Suprapubic skin (tissue), 4 donors: Measurements from ENCODE around the gene MYL7. TPM values are rescaled to one million over a fixed set of nuclear protein-coding genes. Genes with fewer than 3 reads are reported as not detected.

Source experiments
- DNase-seq, 2 donors: peaks; one replicate each; pipeline ENCODE4 v3.0.0-alpha.2; 2019; ENCODE audit warnings: low spot score in 2 of 2
- H3K27ac ChIP-seq: fragments of 200-600 bp; sonication (generic); one replicate; pipeline ENCODE4 v1.5.1; 2019
- H3K27me3 ChIP-seq: fragments of 200-600 bp; sonication (generic); one replicate; pipeline ENCODE4 v1.5.1; 2019
- H3K36me3 ChIP-seq: fragments of 200-600 bp; sonication (generic); one replicate; pipeline ENCODE4 v1.5.1; 2019
- H3K4me1 ChIP-seq: fragments of 200-600 bp; sonication (generic); one replicate; pipeline ENCODE4 v1.5.1; 2019
- H3K4me3 ChIP-seq: fragments of 200-600 bp; sonication (generic); one replicate; pipeline ENCODE4 v1.5.1; 2019; ENCODE audit warnings: mild to moderate bottlenecking
- H3K9me3 ChIP-seq: fragments of 200-600 bp; sonication (generic); one replicate; pipeline ENCODE4 v1.5.1; 2019
- CTCF ChIP-seq, 2 donors: fragments of 200-600 bp in 1 of 2; fragments of 450-650 bp in 1 of 2; sonication (generic) in 1 of 2; IDR thresholded peaks; one replicate each; pipeline ENCODE4 v1.5.1; 2016 to 2019; ENCODE audit warnings: antibody characterized with exemption in 2 of 2, mild to moderate bottlenecking in 1 of 2, moderate library complexity in 1 of 2
- EP300 ChIP-seq: sonication (generic); formaldehyde crosslinking; IDR thresholded peaks from one replicate; pipeline ENCODE4 v1.6.1; 2017; ENCODE audit warnings: antibody characterized with exemption
- POLR2A ChIP-seq, 2 donors: fragments of 450-650 bp; IDR thresholded peaks; one replicate each; pipeline ENCODE4 v1.6.1; 2017; ENCODE audit warnings: antibody characterized with exemption in 2 of 2, mild to moderate bottlenecking in 2 of 2, moderate library complexity in 2 of 2
- POLR2AphosphoS5 ChIP-seq, 3 donors: sonication (generic); formaldehyde crosslinking; IDR thresholded peaks; one replicate each; pipeline ENCODE4 v1.6.1; 2017; ENCODE audit warnings: antibody characterized with exemption in 3 of 3
- WGBS: methylation state at CpG from one replicate; pipeline ENCODE4 v1.1.5; 2018; 5-methylcytosine and 5-hydroxymethylcytosine counted together
- total RNA-seq, 4 donors: library from RNA; depleted of rRNA; stranded (reverse); fragments of >200 nt; gene quantifications; one replicate each; pipeline ENCODE4 v1.1.0, GENCODE V29; 2016

MYL7 gene
- total RNA-seq, 4 donors from 2014 or later: not detected

GRCh38 chr7:44109991-44110390, 31.1 kb downstream of the MYL7 start:
- H3K27ac ChIP-seq: no peak overlapping the region
- H3K9me3 ChIP-seq: no peaks in the 10 kb centered on the region
- no peak overlapping the region for H3K4me3 ChIP-seq
- peaks cover 18% of the 10 kb centered on the region for H3K4me1 ChIP-seq
- no peak for DNase-seq
- TF ChIP-seq POLR2AphosphoS5 (IDR thresholded peaks at IDR 0.05): no peak
- no peak for TF ChIP-seq EP300
- TF ChIP-seq CTCF (IDR thresholded peaks at IDR 0.05): no peak
- TF ChIP-seq POLR2A (IDR thresholded peaks at IDR 0.05): no peak
- peaks cover 68% of the 10 kb centered on the region for H3K36me3 ChIP-seq
- WGBS: no CpG with 5 or more reads among the region's 18 CpGs
- no peaks in the 10 kb centered on the region for H3K27me3 ChIP-seq

- Histone ChIP-seq H3K27ac (no peak overlapping the region), H3K4me1 (peaks cover 27% of the 10 kb centered on the region), H3K4me3 (no peak overlapping the region), H3K27me3 (peaks cover 6% of the 10 kb centered on the region), H3K9me3 (no peaks in the 10 kb centered on the region), H3K36me3 (peaks cover 58% of the 10 kb centered on the region)
- no peak for DNase-seq
- 95% methylated on average over 11 of the region's 21 CpGs for WGBS
- TF ChIP-seq EP300 (no peak), POLR2A (IDR thresholded peaks at IDR 0.05) (no peak), CTCF (IDR thresholded peaks at IDR 0.05) (no peak), POLR2AphosphoS5 (IDR thresholded peaks at IDR 0.05) (no peak)
Observed at GRCh38 chr7:44108768-44109750, 32.1 kb downstream of the MYL7 start.

GRCh38 chr7:44107961-44108767, 33.0 kb downstream of the MYL7 start:
- H3K4me1 ChIP-seq: peaks cover 36% of the 10 kb centered on the region
- no peaks in the 10 kb centered on the region for H3K9me3 ChIP-seq
- peaks cover 6% of the 10 kb centered on the region for H3K27me3 ChIP-seq
- H3K4me3 ChIP-seq: no peak overlapping the region
- H3K27ac ChIP-seq: peak overlapping the region; percentile 31
- 89% methylated on average over 14 of the region's 21 CpGs for WGBS
- H3K36me3 ChIP-seq: peaks cover 49% of the 10 kb centered on the region
- TF ChIP-seq POLR2AphosphoS5 (IDR thresholded peaks at IDR 0.05): no peak
- no peak for DNase-seq

- no peak for DNase-seq
- 65% methylated on average over 7 of the region's 18 CpGs for WGBS
- peaks cover 6% of the 10 kb centered on the region for H3K27me3 ChIP-seq
- TF ChIP-seq EP300 (no peak), CTCF (IDR thresholded peaks at IDR 0.05) (no peak), POLR2A (IDR thresholded peaks at IDR 0.05) (no peak), POLR2AphosphoS5 (IDR thresholded peaks at IDR 0.05) (no peak)
- H3K4me3 ChIP-seq: peak overlapping the region; percentile 51
- peaks cover 44% of the 10 kb centered on the region for H3K4me1 ChIP-seq
- H3K36me3 ChIP-seq: peaks cover 42% of the 10 kb centered on the region
- H3K9me3 ChIP-seq: no peaks in the 10 kb centered on the region
- peak overlapping the region; percentile 31 for H3K27ac ChIP-seq
Observed at GRCh38 chr7:44107116-44107960, 33.8 kb downstream of the MYL7 start.

- H3K36me3 ChIP-seq: peaks cover 34% of the 10 kb centered on the region
- peaks cover 48% of the 10 kb centered on the region for H3K4me1 ChIP-seq
- peak overlapping the region; percentile 31 for H3K27ac ChIP-seq
- H3K9me3 ChIP-seq: no peaks in the 10 kb centered on the region
- DNase-seq: no peak
- WGBS: 76% methylated on average over 9 of the region's 10 CpGs
- peaks cover 6% of the 10 kb centered on the region for H3K27me3 ChIP-seq
- TF ChIP-seq EP300 (no peak), POLR2A (IDR thresholded peaks at IDR 0.05) (no peak), CTCF (IDR thresholded peaks at IDR 0.05) (no peak), POLR2AphosphoS5 (IDR thresholded peaks at IDR 0.05) (no peak)
- H3K4me3 ChIP-seq: peak overlapping the region; percentile 51
Observed at GRCh38 chr7:44106311-44107065, 34.6 kb downstream of the MYL7 start.
